Tibial nerve (tissue), 3 donors: ENCODE results near the gene TUSC2.

ENCODE experiments used
- POLR2A ChIP-seq, 2 donors: fragments of 450-650 bp; IDR thresholded peaks; one replicate each; pipeline ENCODE4 v1.6.1; 2017; ENCODE audit warnings: antibody characterized with exemption in 2 of 2, mild to moderate bottlenecking in 2 of 2, moderate library complexity in 2 of 2
- TF ChIP-seq, protein P1 (sequence below), 5 experiments: fragments of 200-600 bp in 3 of 5; fragments of 450-650 bp in 2 of 5; sonication (generic) in 3 of 5; IDR thresholded peaks; one replicate each; pipeline ENCODE4 v1.5.1; 2016 to 2019; ENCODE audit warnings: antibody characterized with exemption in 5 of 5, mild to moderate bottlenecking in 3 of 5, moderate library complexity in 2 of 5

DNA sequence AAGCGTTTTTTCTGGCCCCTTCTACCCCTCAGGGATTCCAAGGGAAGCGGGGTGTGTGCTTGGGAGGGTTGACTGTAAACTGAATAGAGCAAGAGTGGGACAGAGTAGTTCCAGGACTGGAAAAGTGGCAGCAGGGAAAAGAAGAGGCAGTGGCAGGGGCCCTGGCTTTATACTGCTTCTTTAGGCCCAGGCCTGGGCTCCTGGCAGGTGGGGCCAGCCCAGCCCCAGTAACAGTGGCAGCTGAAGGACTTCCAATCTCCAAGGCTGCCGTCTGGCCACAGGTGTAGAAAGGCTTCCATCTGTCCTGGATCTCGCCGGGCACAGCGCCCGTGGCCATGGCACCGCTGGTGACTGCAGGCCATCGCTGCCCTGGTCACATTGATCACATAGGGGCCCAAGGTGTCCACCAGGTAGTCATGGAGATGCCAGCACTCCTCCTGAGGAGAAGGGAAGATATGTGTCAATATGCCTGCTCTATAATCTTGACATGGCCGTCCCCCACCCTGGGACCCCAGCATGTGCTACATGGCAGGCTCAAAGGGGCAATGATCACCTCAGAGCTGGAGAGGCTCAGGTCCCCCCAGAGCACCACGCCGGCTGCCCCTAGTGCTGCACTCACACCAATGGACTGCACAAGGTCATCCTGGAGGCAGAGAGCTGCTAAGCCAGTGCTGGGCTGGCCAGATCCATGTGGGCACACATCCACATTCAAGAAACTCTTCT lies 34.8 kb downstream of the TUSC2 start:
- TF ChIP-seq, protein P1, sequence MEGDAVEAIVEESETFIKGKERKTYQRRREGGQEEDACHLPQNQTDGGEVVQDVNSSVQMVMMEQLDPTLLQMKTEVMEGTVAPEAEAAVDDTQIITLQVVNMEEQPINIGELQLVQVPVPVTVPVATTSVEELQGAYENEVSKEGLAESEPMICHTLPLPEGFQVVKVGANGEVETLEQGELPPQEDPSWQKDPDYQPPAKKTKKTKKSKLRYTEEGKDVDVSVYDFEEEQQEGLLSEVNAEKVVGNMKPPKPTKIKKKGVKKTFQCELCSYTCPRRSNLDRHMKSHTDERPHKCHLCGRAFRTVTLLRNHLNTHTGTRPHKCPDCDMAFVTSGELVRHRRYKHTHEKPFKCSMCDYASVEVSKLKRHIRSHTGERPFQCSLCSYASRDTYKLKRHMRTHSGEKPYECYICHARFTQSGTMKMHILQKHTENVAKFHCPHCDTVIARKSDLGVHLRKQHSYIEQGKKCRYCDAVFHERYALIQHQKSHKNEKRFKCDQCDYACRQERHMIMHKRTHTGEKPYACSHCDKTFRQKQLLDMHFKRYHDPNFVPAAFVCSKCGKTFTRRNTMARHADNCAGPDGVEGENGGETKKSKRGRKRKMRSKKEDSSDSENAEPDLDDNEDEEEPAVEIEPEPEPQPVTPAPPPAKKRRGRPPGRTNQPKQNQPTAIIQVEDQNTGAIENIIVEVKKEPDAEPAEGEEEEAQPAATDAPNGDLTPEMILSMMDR (IDR thresholded peaks at IDR 0.05): no peak
- no peak for TF ChIP-seq POLR2A (IDR thresholded peaks at IDR 0.05)
